ENCODE results near the gene TXLNA.
A peak's percentile ranks its signal among the peaks of the same experiment; 100 is the strongest.
"Not testable (repeated sequence)": the region's sequence is repeated elsewhere in the genome, so short reads cannot be mapped to it uniquely, and the experiment has no call there.

The TXLNA gene

DNA sequence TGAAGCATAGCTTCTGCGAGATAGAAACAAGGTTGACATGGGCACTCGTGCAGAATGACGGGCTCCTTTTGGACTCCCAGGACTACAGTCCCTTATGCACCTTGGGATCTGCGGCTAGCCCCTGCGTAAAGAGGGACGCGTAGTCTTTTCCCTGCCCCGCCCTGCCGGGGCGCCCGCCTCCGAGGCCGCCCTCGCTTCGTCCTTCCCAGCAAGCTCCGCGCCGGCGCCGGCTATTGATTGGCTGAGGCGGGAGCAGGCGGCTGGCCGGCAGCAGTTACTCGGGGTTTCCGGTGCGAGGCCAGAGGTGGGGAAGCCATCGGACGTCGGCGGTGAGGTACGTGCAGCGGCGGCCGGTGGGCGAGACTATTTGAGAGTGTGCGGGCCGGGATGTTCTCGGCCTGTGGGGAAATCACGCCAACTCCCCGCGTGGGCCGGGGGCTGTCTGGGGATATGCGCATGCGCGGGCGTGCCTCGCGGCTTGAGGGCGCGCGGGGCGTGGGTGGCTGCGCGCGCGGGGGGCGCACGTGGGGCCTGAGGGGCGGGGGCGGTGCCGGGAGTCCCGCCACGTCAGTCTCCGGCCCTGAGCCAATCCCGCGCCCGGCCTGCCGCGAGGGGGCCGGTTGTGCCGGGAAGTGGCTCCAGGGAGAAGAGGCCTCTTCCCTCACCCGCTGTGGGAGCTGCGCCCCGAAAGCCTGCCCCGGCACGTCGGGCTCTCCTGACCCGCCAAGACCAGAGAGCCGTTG is at the start of gene TXLNA:
TSS of gene TXLNA (plus strand) at position 233 of the 743 bp plus-strand sequence. CDS start 671 bp downstream, outside the sequence.
- peak within 1 kb of the TSS; percentile 95 for H3K4me3 ChIP-seq (ENCODE audit: low read length)
- no peak for TF ChIP-seq ZNF274 (IDR thresholded peaks at IDR 0.05; ENCODE audit: low read depth, low read length)

DNA sequence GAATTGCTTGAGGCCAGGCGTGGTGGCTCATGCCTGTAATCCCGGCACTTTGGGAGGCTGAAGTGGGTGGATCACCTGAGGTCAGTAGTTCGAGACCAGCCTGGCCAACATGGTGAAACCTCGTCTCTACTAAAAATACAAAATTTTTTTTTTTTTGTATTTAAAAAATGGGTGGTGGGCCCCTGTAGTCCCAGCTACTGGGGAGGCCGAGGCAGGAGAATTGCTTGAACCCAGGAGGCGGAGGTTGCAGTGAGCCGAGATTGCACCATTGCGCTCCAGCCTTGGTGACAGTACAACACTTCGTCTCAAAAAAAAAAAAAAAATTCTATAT is 45.6 kb upstream of the TXLNA start:
- H3K4me3 ChIP-seq (ENCODE audit: low read length): not testable (repeated sequence)

DNA sequence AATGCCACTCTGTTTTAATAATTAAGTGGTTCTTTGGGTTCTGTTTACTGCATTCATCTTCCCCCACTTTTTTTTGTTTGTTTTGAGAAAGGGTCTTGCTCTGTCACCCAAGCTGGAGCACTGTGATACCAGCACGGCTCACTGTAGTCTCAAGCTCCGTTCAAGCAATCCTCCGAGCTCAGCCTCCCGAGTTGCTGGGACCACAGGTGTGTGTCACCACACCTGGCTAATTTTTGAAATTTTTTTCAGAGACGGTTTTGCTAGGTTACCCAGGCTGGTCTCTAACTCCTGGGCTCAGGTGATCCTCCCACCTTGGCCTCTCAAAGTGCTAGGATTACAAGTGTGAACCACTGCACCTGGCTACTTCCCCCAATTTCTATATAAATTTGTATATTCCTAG is 42.4 kb upstream of the TXLNA start:
- no peak overlapping the region for H3K4me3 ChIP-seq (ENCODE audit: low read length)
- TF ChIP-seq ZNF274 (IDR thresholded peaks at IDR 0.05; ENCODE audit: low read depth, low read length): no peak

DNA sequence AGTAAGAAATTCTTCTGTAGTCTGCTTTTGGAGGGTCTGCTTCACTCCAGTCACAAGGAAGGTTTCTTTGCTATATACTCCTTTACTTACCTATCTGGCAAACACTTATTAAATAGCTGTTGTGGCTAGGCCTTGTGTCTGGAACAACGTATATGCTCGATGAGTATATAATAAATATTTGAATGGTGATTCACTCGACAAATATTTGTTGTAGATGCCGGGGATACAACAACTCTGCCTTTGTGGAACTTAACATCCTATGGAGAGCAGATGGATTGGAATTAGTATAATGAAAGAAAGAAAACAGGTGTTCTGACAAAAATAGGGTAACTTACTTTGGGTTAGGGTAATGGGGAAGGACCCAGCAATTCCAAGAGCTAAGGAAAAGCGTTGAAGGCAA is 40.5 kb upstream of the TXLNA start:
- TF ChIP-seq ZNF274 (IDR thresholded peaks at IDR 0.05; ENCODE audit: low read depth, low read length): no peak

DNA sequence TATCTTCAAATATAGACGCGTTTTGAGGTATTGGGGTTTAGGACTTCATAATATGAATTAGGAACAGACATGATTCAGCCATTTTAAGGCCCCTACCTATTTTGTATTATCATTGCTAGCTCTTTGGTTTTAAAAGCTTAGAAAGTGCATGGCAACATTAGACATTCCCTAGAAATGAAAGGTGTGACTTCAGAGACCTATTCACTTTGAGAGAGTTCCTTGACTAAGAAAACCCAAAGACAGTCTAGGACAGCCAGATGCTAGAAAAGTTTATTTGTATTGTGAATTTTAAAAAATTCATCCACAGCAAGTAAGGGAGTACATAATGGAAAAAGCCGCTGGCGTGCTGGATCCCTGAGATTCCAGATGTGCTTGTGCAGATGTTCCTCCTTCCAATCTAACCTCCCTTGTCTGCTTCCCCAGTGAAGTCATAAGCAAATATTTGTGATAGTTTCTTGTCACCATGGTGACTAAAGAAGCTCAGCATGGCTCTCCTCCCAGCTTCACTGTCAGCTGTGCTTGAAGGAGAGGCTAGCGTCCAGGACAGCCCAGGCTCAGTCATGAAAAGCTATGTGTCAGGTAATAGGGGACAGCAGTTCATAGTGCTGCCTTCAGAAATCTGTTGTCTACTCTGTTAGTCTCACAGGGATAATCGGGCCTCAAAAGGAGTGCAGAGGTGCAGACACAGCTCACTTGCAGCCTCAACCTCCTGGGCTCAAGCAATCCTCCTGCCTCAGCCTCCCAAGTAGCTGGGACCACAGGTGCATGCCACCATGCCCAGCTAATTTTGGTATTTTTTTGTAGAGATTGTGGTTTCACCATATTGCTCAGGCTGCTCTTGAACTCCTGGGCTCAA is 36.8 kb upstream of the TXLNA start:
- TF ChIP-seq ZNF274 (IDR thresholded peaks at IDR 0.05; ENCODE audit: low read depth, low read length): no peak
- H3K4me3 ChIP-seq (ENCODE audit: low read length): no peak overlapping the region

More for the DNA sequence above, 40.5 kb upstream of the TXLNA start:
- no peak overlapping the region for H3K4me3 ChIP-seq (ENCODE audit: low read length)

DNA sequence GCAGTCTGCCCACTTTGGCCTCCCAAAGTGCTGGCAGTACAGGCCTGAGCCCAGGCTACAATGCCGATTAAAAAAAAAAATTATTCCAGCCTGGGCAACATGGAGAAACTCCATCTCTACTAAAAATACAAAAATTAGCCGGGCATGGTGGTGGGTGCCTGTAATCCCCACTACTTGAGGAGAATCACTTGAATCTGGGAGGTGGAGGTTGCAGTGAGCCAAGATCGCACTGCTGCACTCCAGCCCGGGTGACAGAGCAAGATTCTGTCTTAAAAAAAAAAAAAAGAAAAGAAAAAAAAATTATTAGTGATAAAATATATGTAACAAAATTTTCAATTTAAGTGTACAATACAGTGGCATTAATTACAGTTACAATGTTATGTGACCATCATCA is 36.2 kb upstream of the TXLNA start:
- H3K4me3 ChIP-seq (ENCODE audit: low read length): not testable (repeated sequence)

DNA sequence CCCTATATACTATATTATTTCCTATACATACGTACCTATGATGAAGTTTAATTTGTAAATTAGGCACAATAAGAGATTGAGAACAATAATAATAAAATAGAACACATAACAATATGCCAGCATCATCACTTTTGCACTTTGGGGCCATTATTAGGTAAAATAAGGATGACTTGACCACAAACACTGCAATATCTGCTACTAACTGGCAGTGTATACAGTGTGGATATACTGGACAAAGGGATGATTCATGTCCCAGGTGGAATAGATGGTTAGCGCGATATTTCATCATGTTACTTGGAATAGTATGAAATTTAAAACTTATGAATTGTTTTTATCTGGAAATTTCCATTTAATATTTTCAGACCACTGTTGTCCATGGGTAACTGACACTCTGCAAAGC is 35.4 kb upstream of the TXLNA start:
- TF ChIP-seq ZNF274 (IDR thresholded peaks at IDR 0.05; ENCODE audit: low read depth, low read length): no peak
- H3K4me3 ChIP-seq (ENCODE audit: low read length): no peak overlapping the region

DNA sequence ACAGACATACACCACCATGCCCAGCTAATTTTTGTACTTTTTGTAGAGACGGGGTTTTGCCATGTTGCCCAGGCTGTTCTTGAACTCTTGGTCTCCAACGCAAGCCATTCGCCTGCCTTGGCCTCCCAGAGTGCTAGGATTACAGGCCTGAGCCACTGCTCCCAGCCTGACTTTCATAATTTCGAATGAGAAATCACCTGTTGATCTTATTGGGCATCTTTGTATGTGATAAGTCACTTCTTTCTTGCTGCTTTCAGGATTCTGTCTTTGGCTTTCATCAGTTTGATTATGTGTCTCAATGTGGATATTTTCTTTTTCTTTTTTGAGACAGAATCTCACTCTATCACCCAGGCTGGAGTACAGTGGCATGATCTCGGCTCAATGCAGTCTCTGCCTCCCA is 31.7 kb upstream of the TXLNA start:
- H3K4me3 ChIP-seq (ENCODE audit: low read length): not testable (repeated sequence)

DNA sequence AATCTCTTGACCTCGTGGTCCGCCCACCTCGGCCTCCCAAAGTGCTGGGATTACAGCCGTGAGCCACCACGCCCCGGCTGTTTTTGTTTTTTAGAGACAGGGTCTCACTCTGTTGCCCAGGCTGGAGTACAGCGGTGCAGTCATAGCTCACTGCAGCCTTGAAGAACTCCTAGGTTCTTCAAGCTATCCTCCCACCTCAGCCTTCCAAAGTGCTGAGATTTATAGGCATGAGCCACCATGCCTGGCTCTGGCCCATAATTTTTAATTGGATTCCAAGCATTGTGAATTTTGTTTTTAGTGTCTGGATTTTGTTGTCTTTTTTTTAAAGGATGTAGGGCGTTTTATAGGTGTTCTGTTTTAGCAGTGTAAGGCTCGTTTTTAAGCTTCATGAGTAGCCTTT is 28.6 kb upstream of the TXLNA start:
- no peak for TF ChIP-seq ZNF274 (IDR thresholded peaks at IDR 0.05; ENCODE audit: low read depth, low read length)
- no peak overlapping the region for H3K4me3 ChIP-seq (ENCODE audit: low read length)

DNA sequence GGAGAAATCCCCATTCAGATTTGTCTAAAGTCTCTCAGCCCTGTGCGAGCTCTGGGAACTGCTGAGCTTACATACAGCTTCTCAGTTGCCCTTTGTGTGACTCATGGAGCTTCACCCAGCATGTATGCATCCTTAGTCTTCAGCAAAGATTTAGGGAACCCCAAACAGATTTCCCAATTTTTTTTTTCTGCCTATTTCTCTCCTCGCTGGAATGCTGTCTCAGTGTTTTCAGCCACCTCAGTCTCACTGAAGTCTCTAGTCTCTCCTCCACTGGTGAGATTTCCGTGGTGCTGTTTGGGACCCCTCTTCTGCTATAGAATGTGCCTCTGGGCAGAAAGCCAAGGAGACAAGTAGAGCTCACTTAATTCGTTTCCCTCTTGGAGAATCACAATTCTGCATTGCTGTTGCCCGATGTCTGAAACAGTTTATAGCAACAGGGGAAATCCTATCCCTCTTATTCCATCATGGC is 28.1 kb upstream of the TXLNA start:
- no peak for TF ChIP-seq ZNF274 (IDR thresholded peaks at IDR 0.05; ENCODE audit: low read depth, low read length)
- H3K4me3 ChIP-seq (ENCODE audit: low read length): no peak overlapping the region

DNA sequence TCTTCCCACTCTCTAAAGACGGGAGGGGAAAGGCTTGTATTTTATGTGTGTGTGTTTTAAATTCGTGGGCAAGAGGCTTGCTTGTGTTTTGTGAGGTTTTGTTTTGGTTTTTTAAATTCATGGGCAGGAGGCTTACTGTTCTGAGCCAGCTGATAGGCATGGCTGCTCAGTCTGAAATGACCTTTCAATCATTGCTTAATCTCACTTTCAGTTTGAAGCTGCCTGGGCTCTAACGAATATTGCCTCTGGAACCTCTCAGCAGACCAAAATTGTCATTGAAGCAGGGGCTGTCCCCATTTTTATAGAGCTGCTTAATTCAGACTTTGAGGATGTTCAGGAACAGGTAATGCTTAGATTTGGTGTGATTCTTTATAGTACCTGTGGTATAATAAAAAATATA is 20.3 kb upstream of the TXLNA start:
- no peak for TF ChIP-seq ZNF274 (IDR thresholded peaks at IDR 0.05; ENCODE audit: low read depth, low read length)
- H3K4me3 ChIP-seq (ENCODE audit: low read length): no peak overlapping the region

DNA sequence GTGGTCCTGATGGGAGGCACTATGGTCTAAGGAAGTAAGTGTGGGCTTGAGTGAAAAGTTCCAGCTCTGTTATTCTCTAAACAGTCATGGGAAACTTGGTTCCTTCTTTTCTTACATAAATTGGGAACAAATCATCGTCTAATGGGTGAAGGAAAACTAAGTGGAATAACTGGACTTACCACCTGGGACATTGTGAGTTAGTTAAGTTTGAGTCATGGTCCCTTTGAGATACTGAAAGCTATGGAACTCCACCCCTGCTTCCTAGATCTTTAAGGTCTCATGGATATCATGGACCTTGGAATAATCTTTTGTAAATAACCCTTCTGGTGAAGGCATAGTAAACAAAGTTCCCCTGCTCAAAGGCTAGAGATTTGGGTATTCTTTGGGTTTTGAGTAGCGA is 16.1 kb upstream of the TXLNA start:
- no peak overlapping the region for H3K4me3 ChIP-seq (ENCODE audit: low read length)
- TF ChIP-seq ZNF274 (IDR thresholded peaks at IDR 0.05; ENCODE audit: low read depth, low read length): no peak

DNA sequence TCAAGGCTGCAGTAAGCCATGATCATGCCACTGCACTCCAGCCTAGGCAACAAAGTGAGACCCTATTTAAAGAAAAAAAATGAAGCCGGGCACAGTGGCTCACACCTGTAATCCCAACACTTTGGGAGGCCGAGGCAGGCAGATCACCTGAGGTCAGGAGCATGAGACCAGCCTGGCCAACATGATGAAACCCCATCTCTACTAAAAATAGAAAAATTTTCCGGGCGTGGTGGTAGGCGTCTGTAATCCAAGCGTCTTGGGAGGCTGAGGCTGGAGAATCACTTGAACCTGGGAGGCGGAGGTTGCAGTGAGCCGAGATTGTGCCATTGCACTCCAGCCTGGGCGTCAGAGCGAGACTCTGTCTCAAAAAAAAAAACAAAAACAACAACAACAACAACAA is 13.8 kb upstream of the TXLNA start:
- H3K4me3 ChIP-seq (ENCODE audit: low read length): not testable (repeated sequence)

DNA sequence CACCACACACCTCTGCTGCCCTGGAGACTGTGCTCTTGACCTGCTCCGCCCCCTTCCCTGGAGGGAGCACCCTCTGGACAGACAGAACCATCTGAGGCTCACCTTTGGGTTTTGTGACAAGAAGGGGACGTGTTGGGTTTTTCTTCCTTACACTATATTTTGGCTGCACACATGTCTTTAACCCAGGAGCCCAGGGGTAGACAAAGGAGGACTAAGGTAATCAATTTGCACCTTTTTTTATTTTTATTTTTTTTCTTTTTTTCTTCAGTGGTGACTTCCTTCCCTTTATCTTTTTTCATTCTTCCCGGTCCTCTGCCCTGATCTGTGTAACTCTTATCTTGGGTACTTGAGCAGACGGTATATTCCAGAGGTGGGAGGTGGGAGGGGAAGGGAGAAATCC is 8.5 kb upstream of the TXLNA start:
- TF ChIP-seq ZNF274 (IDR thresholded peaks at IDR 0.05; ENCODE audit: low read depth, low read length): no peak
- no peak overlapping the region for H3K4me3 ChIP-seq (ENCODE audit: low read length)

DNA sequence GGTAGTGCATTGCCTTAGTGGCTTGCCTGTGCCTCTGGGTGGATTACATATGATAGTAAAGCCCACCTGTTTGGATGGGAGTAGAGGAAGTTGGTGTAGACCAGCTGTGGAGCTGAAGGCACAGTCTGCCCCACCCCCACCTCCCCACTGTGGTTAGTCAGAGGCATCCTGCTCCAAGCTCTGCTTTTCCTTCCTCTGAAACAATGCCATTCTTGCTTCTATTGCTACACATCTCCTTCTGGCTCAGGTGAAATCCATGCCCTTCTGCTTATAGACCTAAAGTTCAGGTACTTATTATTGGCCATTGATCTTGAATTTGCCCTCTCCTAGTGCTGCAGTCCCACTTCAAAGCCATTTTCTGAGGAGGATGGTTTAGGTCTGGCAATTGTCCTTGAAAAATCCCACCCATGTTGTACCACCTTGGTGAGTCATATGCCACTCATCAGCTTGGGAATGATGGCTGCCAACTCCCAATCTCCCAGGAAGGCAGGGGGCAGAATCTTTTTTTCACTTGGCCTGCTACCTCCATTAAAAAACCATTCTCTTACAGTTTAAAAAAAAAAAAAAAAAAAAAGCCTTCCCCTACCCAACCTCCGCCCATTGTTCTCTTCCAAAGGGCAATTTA is 6.7 kb upstream of the TXLNA start:
- no peak for TF ChIP-seq ZNF274 (IDR thresholded peaks at IDR 0.05; ENCODE audit: low read depth, low read length)

More for the DNA sequence above, 6.7 kb upstream of the TXLNA start:
- H3K4me3 ChIP-seq (ENCODE audit: low read length): no peak overlapping the region

Data from GM08714 (cell line).